IMR-90 (cell line): ENCODE data around the gene PRKAR2A. TPM values are rescaled to one million over a fixed set of nuclear protein-coding genes. Genes with fewer than 3 reads are reported as not detected.

Source experiments
- ATAC-seq: fragments of 200-7000 bp; cut with Tn5 transposase; 2 replicates; pipeline ENCODE4 v1.9.1; 2020; ENCODE audit warnings: low read depth, mild to moderate bottlenecking, moderate library complexity
- BruUV-seq: library from RNA; stranded (reverse); fragments of 400-500 nt; replicated peaks from 2 replicates; lab custom pipeline; 2021; lab: Mats Ljungman, UMichigan
- CTCF ChIA-PET: fragments of 300-600 bp; formaldehyde crosslinking; extraction: SDS; loops from one replicate; lab custom pipeline; 2021; ENCODE audit warnings: antibody characterized with exemption; lab: Yijun Ruan, JAX
- POLR2A ChIA-PET: fragments of 300-600 bp; sonication (Branson Sonifier 250); formaldehyde crosslinking; loops from one replicate; lab custom pipeline; 2022; ENCODE audit warnings: antibody characterized with exemption; ENCODE audit not compliant: unreplicated experiment; lab: Charles Lee
- DNase-seq: peaks from one replicate; pipeline ENCODE4 v3.0.0; 2013
- H2AFZ ChIP-seq: replicated peaks from 2 replicates; pipeline ENCODE3; 2013; ENCODE audit warnings: low read length, mild to moderate bottlenecking; ENCODE audit not compliant: poor library complexity
- H2AK5ac ChIP-seq: 2 replicates; pipeline ENCODE4 v1.6.1; 2013; ENCODE audit warnings: low read depth, low read length, inconsistent platforms
- H2AK9ac ChIP-seq: replicated peaks from 2 replicates; pipeline ENCODE3; 2013; ENCODE audit warnings: mild to moderate bottlenecking, low read depth, low read length, moderate library complexity; ENCODE audit not compliant: poor library complexity
- H2BK120ac ChIP-seq: 2 replicates; pipeline ENCODE4 v1.6.1; 2013; ENCODE audit warnings: low read depth, low read length, inconsistent platforms
- H2BK15ac ChIP-seq: 3 replicates; pipeline ENCODE4 v1.6.1; 2013; ENCODE audit warnings: low read depth, low read length, inconsistent platforms
- H2BK20ac ChIP-seq: 2 replicates; pipeline ENCODE4 v1.6.1; 2013; ENCODE audit warnings: low read depth, mild to moderate bottlenecking, inconsistent platforms, low read length, moderate library complexity
- H2BK5ac ChIP-seq: 2 replicates; pipeline ENCODE4 v1.6.1; 2013; ENCODE audit warnings: mild to moderate bottlenecking, low read depth, low read length, inconsistent platforms; ENCODE audit not compliant: poor library complexity, severe bottlenecking
- H3K14ac ChIP-seq: replicated peaks from 2 replicates; pipeline ENCODE4 v1.6.1; 2013; ENCODE audit warnings: low read depth, low read length, inconsistent platforms
- H3K18ac ChIP-seq: 2 replicates; pipeline ENCODE4 v1.6.1; 2013; ENCODE audit warnings: low read depth, low read length, control low read depth
- H3K23ac ChIP-seq: 2 replicates; pipeline ENCODE4 v1.6.1; 2013; ENCODE audit warnings: low read depth, low read length, inconsistent platforms
- H3K27ac ChIP-seq: 2 replicates; pipeline ENCODE4 v1.5.1; 2013; ENCODE audit warnings: mild to moderate bottlenecking, control low read depth, low read length; ENCODE audit not compliant: insufficient read depth
- H3K27me3 ChIP-seq: 2 replicates; pipeline ENCODE4 v1.6.1; 2013; ENCODE audit warnings: low read length; ENCODE audit not compliant: control insufficient read depth, insufficient read depth
- H3K36me3 ChIP-seq: 2 replicates; pipeline ENCODE4 v1.6.1; 2013; ENCODE audit warnings: low read length, mixed read lengths; ENCODE audit not compliant: control insufficient read depth, insufficient read depth
- H3K4ac ChIP-seq: 2 replicates; pipeline ENCODE4 v1.6.1; 2013; ENCODE audit warnings: low read depth, low read length, inconsistent platforms
- H3K4me1 ChIP-seq: 2 replicates; pipeline ENCODE4 v1.6.1; 2013; ENCODE audit warnings: low read length, mixed read lengths; ENCODE audit not compliant: control insufficient read depth, insufficient read depth
- H3K4me2 ChIP-seq: 2 replicates; pipeline ENCODE4 v1.6.1; 2013; ENCODE audit warnings: low read depth, mild to moderate bottlenecking, control low read depth, low read length, moderate library complexity
- H3K4me3 ChIP-seq: 2 replicates; pipeline ENCODE4 v1.5.1; 2013; ENCODE audit warnings: low read depth, mild to moderate bottlenecking, control low read depth, low read length, moderate library complexity; ENCODE audit not compliant: insufficient read depth
- H3K56ac ChIP-seq: 2 replicates; pipeline ENCODE4 v1.6.1; 2013; ENCODE audit warnings: low read length, inconsistent platforms; ENCODE audit not compliant: insufficient read depth; ENCODE audit errors: extremely low read depth
- H3K79me1 ChIP-seq, 2 experiments: 2 replicates each; pipeline ENCODE4 v1.6.1; 2013; ENCODE audit warnings: low read length in 2 of 2, inconsistent platforms in 1 of 2, low read depth in 1 of 2
- H3K9ac ChIP-seq: 2 replicates; pipeline ENCODE4 v1.6.1; 2013; ENCODE audit warnings: low read depth, low read length, control low read depth
- H3K9me1 ChIP-seq: 2 replicates; pipeline ENCODE4 v1.6.1; 2013; ENCODE audit warnings: low read length, inconsistent platforms; ENCODE audit not compliant: insufficient read depth
- H3K9me3 ChIP-seq: 2 replicates; pipeline ENCODE4 v1.6.1; 2013; ENCODE audit warnings: low read length; ENCODE audit not compliant: control insufficient read depth, insufficient read depth
- H4K20me1 ChIP-seq: 2 replicates; pipeline ENCODE4 v1.6.1; 2013; ENCODE audit warnings: low read length, inconsistent platforms; ENCODE audit not compliant: insufficient read depth
- H4K5ac ChIP-seq: 2 replicates; pipeline ENCODE4 v1.6.1; 2013; ENCODE audit warnings: mild to moderate bottlenecking, low read depth, low read length, control low read depth
- H4K8ac ChIP-seq, 2 experiments: 2 replicates each; pipeline ENCODE4 v1.6.1; 2013; ENCODE audit warnings: low read depth in 2 of 2, low read length in 2 of 2, control low read depth in 1 of 2, inconsistent platforms in 1 of 2
- H4K91ac ChIP-seq: 2 replicates; pipeline ENCODE4 v1.6.1; 2013; ENCODE audit warnings: low read depth, low read length, inconsistent platforms; ENCODE audit not compliant: insufficient read depth
- CEBPB ChIP-seq: IDR thresholded peaks from 2 replicates; pipeline ENCODE4 v1.6.1; 2012; ENCODE audit warnings: low read depth, low read length, improper control_type of control experiment
- CHD1 ChIP-seq: IDR thresholded peaks from 2 replicates; pipeline ENCODE4 v1.6.1; 2012; ENCODE audit warnings: low read depth, low read length, improper control_type of control experiment
- FOS ChIP-seq: fragments of 150-350 bp; IDR thresholded peaks from 2 replicates; pipeline ENCODE4 v1.6.1; 2016; ENCODE audit warnings: low read depth, low read length
- MAFK ChIP-seq: IDR thresholded peaks from 2 replicates; pipeline ENCODE4 v1.6.1; 2012; ENCODE audit warnings: low read depth, low read length, improper control_type of control experiment
- MAZ ChIP-seq: IDR thresholded peaks from 2 replicates; pipeline ENCODE4 v1.6.1; 2012; ENCODE audit warnings: low read depth, mild to moderate bottlenecking, low read length, improper control_type of control experiment, moderate library complexity, borderline replicate concordance
- NFE2L2 ChIP-seq: fragments of 150-350 bp; IDR thresholded peaks from 2 replicates; pipeline ENCODE4 v1.6.1; 2016; ENCODE audit warnings: low read depth, mild to moderate bottlenecking, low read length
- POLR2A ChIP-seq: IDR thresholded peaks from 2 replicates; pipeline ENCODE4 v1.6.1; 2012; ENCODE audit warnings: mild to moderate bottlenecking, low read depth, low read length
- whole genome bisulfite sequencing, 2 experiments: methylation state at CpG; one replicate each; pipeline versions ENCODE4 v1.1.5 to v1.1.7; 2013; ENCODE audit warnings: missing lambda C conversion rate in 2 of 2; ENCODE audit not compliant: insufficient read length in 1 of 2; ENCODE audit errors: extremely low coverage in 2 of 2; 5-methylcytosine and 5-hydroxymethylcytosine counted together
- dilution Hi-C: fragments of 300-500 bp; cut with HindIII; formaldehyde crosslinking; loops from one replicate; pipeline ENCODE4 v1.14.3; 2018; ENCODE audit warnings: low sequenced_read_pairs; ENCODE audit not compliant: unreplicated experiment
- in situ Hi-C: fragments of 300-500 bp; cut with MboI; formaldehyde crosslinking; loops from 3 replicates; pipeline ENCODE4 v1.14.3; 2019; ENCODE audit warnings: low sequenced_read_pairs, inconsistent platforms, mixed read lengths
- intact Hi-C: fragments of 100-400 bp; cut with micrococcal nuclease; formaldehyde crosslinking; loops from 2 replicates; pipeline ENCODE4 v1.10.0; 2022
- polyA plus RNA-seq, 3 experiments: library from polyadenylated mRNA; depleted of rRNA; stranded (reverse); fragments of >200 nt; gene quantifications; 2 replicates each; pipeline ENCODE4 v1.2.3, GENCODE V29; 2012; ENCODE audit warnings: low replicate concordance in 1 of 3
- total RNA-seq: library from RNA; depleted of rRNA; stranded (reverse); fragments of >200 nt; gene quantifications from 2 replicates; pipeline ENCODE4 v1.2.3, GENCODE V29; 2012
- TF ChIP-seq, protein P1 (sequence below): fragments of 150-350 bp; IDR thresholded peaks from 2 replicates; pipeline ENCODE4 v1.6.1; 2016; ENCODE audit warnings: low read depth, mild to moderate bottlenecking, low read length, moderate library complexity, borderline replicate concordance

PRKAR2A gene
- total and polyA plus RNA-seq, 2 of the 4 experiments (the other 2 are of a cell fraction) = 11.3 to 48.2 TPM

DNA sequence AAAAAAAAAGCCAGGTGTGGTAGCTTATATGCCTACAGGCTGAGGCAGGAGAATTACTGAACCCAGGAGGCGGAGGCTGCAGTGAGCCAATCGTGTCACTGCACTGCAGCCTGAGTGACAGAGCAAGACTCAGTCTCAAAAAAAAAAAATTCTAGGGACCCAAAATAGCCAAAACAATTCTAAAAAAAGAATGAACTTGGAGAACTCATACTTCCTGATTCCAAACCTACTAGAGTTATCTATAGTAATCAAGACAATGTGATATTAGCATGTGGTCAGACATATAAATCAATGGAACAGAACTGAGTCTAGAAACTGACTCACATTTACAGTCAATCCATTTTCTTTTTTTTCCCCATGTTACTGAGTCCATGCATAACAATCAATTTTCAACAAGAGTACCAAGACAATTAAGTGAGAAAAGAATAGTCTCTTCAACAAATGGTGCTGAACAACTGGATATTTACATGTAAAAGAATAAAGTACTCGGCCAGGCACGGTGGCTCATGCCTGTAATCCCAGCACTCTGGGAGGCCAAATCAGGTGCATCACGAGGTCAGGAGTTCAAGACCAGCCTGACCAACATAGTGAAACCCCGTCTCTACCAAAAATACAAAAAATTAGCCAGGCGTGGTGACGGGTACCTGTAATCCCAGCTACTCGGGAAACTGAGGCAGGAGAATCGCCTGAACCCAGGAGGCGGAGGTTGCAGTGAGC lies 11.9 kb downstream of the PRKAR2A start:
- no peak overlapping the region for H3K14ac ChIP-seq
- 0 out of 2 replicates have a peak, but pooled peaks cover under 1% of the 10 kb centered on the region for H3K4me1 ChIP-seq
- H3K4me2 ChIP-seq = no peak overlapping the region
- ChIA-PET CTCF (no interaction called here), POLR2A (no interaction called here)
- H2BK15ac ChIP-seq = no peak overlapping the region
- DNase-seq (no peak), ATAC-seq (no peak)
- peaks cover 25 to 45% of the 10 kb centered on the region in 2 experiments for H3K79me1 ChIP-seq
- no peak overlapping the region for H3K4me3 ChIP-seq
- H2BK5ac ChIP-seq = no peak overlapping the region
- no TSS peak for BruUV-seq
- no peaks in the 10 kb centered on the region for H3K9me3 ChIP-seq
- H3K23ac ChIP-seq = no peak overlapping the region
- TF ChIP-seq MAZ (no peak), NFE2L2 (no peak), MAFK (no peak), POLR2A (no peak), CEBPB (no peak), CHD1 (no peak), FOS (no peak)
- TF ChIP-seq, protein P1, sequence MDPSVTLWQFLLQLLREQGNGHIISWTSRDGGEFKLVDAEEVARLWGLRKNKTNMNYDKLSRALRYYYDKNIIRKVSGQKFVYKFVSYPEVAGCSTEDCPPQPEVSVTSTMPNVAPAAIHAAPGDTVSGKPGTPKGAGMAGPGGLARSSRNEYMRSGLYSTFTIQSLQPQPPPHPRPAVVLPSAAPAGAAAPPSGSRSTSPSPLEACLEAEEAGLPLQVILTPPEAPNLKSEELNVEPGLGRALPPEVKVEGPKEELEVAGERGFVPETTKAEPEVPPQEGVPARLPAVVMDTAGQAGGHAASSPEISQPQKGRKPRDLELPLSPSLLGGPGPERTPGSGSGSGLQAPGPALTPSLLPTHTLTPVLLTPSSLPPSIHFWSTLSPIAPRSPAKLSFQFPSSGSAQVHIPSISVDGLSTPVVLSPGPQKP = no peak
- 0 out of 2 replicates have a peak, but pooled peaks cover under 1% of the 10 kb centered on the region for H3K9me1 ChIP-seq
- H4K91ac ChIP-seq = no peak overlapping the region
- H4K8ac ChIP-seq = no peak overlapping the region
- intact Hi-C loops (no loop called here), dilution Hi-C loops (no loop called here), in situ Hi-C loops (no loop called here)
- H2AFZ ChIP-seq = no peak overlapping the region
- no peak overlapping the region for H3K56ac ChIP-seq
- H2BK120ac ChIP-seq = no peak overlapping the region
- no peak overlapping the region for H3K18ac ChIP-seq
- no peak overlapping the region for H2AK9ac ChIP-seq
- no peak overlapping the region for H3K27ac ChIP-seq
- H3K27me3 ChIP-seq = no peaks in the 10 kb centered on the region
- no peak overlapping the region for H3K4ac ChIP-seq
- no peak overlapping the region for H2AK5ac ChIP-seq
- no peak overlapping the region for H2BK20ac ChIP-seq
- H3K9ac ChIP-seq = no peak overlapping the region
- H4K5ac ChIP-seq = no peak overlapping the region
- H4K20me1 ChIP-seq = peaks cover 6% of the 10 kb centered on the region
- H3K36me3 ChIP-seq = peaks cover 3% of the 10 kb centered on the region; the same call in 1 of the 2 replicates
- WGBS, 2 experiments = no CpG with 5 or more reads among the region's 11 CpGs
